ENCODE measurements around the gene DBT.

DBT gene

DNA sequence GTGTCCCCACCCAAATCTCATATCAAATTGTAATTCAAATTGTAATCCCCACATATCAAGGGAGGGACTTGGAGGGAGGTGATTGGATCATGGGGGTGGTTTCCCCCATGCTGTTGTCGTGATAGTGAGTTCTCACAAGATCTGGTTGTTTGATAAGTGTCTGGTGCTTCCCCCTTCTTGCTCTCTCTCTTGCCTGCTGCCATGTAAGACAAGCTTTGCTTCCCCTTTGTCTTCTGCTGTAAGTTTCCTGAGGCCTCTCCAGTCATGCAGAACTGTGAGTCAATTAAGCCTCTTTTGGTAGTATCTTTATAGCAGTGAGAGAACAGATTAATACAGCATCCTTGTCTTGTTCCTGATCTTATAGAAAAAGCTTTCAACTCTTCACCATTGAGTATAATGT is 65.1 kb downstream of the DBT start:
- DNase-seq, result peak; percentile 0

DNA sequence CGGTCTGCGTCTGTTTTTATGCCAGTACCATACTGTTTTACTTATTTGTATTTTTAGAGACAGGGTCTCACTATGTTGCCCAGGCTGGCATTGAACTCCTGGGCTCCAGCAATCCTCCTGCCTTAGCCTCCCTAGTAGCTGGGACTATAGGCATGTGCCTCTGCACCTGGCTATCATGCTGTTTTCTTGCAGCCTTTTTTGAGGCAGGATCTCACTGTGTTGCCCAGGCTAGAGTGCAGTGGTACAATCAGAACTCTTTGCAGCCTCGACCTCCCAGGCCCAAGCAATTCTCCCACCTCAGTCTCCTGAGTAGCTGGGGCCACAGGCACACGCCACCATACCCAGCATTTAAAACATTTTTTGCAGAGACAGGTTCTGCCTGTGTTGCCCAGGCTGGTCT is 66.3 kb downstream of the DBT start:
- DNase-seq, result no peak

DNA sequence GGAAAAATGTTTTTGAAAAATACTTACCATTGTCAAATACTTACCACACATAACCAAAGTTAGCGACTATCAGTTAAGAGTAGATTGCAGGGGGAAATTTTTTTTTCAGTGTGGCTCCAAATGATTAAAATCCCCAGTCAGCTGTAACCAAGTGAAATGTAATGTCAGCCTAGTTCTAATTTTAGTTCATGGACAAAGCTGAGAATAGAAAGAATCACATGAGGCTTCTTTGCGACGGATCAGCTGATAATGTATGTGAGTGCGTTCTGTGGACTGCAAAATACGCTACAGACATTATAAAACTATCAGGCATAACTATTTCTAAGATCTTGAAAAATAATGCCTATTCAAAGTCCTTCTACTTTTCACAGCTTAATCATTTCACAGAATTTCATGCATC is 71.5 kb downstream of the DBT start, which contains the start of gene LRRC39:
Gene LRRC39 (minus strand): TSS at position 166 of the 400 bp plus-strand sequence. CDS start 9,740 bp downstream, outside the sequence.
- DNase-seq, result no peak

DNA sequence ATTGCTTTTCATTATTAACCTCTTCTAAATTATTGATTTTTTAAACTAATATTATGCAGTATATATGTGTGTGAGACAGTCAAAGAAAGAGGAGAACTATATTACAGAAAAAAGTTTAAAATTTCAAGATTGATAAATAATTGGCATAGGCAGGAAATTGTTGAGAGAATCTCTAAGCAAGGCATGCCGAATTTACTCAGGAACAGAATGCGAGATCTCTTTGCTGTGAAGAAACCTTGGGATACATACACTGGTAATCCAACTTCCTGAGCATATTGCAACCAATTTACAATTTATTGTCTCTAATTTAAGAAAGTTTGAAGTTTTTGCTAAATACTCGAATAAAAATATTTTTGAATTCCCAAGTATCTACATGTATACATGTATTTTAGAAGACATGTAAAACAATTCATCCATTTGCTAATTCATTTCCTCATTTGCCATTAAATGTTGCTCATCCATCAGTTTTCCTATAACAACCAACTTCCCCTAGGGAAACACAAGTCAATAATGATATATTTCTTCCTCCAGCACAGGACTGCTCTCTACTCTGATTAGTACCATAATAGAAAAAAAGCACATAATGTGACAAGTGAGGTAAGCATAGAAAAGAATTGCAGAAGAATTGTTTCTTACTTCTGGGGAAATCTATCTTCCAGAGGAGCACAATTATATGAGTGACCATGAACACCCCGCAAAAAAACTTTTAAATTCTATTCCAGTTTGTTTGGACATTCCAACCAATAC is 72.2 kb downstream of the DBT start:
- DNase-seq, result no peak

DNA sequence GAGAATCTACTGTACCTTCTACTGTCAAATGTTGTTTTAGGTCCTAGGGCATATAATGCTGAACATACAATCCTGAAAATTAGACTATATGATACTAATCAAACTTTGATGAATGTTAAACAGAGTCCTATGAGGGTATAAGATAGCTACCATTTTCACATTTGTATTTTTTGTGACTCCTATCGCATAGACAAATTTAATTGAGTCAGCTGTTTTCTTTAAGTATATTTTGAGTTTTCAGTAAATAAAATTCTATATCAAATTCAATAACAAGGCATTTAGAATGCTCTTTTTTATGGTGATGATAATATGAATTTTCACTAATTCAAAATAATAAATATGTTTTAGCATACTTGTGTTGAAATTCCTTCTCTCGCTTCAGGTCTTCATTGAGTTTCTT is 81.6 kb downstream of the DBT start:
- DNase-seq, result no peak

DNA sequence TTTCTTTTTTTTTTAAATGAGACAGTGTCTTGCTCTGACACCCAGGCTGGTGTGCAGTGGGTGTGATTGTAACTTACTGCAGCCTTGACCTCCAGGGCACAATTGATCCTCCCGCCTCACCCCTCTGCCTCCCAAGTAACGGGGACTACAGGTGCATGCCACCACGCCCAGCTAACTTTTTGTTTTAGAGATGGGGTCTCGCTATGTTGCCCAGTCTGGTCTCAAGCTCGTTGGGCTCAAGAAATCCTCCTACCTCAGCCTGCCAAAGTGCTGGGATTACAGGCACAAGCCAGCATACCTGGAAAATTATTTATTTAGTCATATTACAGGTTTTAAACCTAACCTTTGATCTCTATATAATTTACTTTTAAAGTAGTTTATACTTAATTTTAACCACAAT is 84.9 kb downstream of the DBT start:
- no peak for DNase-seq

DNA sequence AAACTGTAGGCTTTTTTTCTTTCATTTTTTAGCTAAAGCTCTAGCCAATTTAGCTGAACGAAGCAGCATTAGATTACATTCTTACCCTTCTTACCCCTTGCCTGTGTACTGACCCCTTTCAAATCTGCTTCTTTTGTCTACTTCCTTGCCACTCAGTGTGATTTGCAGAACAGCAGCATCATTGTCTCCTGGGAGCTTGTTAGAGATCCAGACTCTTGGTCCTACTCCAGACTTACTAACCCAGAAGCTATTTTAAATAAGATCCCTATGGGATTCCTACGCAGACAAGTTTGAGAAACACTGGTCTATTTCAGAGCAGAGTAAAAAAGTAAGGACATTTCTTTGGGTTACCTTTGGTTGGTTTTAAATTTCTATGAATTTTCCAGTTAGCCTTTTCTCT is 85.4 kb downstream of the DBT start:
- DNase-seq, result no peak

DNA sequence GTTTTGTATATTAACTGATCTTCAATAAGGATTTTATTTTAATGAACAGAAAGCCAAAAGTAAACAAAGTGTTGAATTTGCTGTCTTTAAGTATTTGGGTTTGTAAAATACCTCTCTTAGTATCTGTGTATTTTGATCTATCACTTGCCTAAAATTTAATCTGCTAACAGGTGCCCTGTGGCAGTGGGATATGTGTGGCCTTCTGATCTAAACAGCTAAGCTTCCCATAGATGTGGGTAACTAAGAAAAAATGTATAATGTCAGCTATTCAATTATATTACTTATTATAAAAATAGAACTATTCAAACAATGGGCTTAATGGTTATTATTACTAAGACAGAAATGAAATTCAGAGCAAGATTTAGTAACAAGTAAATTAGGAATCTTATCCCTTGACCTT is 86.8 kb downstream of the DBT start:
- DNase-seq, result no peak

DNA sequence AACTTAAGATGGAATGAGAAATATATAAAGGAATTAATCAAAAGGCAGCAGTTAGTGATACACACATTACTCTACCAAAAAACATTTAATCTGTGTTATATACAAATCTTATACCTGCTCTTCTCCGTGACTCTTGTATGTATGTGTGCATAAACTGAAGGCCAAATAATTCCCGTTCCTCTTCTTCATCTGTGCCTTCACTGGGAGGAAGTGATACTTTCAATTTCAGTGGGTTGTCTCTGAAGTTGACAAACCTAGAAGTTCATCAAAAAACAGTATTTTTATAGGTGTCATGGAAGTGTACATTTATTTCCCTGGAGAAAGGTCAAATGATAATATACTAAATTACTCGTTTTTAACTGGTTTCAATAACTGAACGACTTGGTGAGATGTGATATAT is 97.4 kb downstream of the DBT start:
- no peak for DNase-seq

DNA sequence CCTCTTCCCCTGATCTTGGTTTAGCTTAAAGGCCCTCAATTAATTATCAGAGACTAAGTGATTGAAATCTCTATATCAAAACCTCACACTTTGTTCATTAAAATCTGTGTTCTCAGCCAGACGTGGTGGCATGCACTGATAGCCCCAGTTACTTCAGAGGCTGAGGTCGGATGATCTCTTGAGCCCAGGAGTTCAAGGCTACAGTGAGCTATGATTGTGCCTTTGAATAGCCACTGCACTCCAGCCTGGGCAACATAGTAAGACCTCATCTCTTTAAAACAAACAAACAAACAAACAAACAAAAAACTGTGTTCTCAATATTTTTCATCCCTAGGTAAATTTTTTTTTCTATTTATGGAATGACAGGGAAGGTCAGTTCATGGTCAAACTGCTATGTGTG is 98.0 kb downstream of the DBT start:
- DNase-seq, result no peak

DNA sequence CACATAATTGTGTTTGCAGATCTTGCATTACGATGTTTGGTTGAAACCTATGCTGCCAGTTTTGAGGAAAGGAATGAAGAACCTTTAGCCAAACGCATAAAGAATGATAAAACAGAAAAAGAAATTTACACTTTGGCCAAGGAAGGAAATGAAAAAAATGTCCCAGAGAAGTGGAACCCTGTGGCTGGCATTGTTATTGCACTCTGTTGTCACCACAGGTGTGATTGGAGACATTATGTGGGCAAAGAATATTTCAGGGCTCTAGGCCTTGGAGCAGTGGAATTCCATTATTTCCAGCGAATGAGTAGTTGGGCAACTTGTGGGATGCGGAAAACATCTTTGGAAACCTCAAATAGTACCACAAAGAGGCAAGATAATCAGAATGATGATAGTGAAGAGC is 101.8 kb downstream of the DBT start:
- DNase-seq, result no peak

DNA sequence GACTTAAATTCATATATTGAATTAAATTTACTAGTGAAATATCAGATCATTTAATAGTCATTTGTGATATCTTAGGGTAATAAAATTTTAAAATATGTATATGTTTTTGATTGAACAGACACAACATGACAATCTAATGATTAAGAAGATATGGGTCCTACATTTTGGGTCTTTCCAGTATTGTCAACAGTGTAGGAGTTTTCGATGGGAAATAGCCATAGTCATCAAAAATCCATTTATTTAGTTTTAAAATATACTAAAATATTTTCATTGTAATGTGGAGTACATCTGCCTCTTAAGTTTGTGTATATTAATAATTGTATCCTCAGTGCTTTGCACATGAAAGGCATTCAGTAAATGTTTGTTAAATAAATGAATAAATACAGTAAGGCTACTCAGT is 102.7 kb downstream of the DBT start:
- DNase-seq, result no peak

DNA sequence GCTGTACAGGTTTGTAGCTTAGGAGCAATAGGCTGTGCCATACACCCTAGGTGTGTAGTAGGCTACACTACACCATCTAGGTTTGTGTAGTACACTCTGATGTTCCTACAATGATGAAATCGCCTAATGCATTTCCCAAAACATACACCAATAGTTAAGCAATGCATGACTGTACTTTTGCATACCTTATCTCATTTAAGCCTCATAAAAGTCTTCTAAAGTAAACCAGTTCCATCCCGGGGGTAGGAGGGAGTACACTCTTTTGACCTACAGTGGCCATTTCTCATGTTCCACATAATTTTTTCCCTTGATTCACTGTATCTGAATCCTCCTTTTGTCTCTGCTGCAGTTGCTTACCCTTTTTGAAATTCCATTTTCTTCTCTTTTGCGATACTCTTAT is 104.5 kb downstream of the DBT start:
- DNase-seq, result no peak

DNA sequence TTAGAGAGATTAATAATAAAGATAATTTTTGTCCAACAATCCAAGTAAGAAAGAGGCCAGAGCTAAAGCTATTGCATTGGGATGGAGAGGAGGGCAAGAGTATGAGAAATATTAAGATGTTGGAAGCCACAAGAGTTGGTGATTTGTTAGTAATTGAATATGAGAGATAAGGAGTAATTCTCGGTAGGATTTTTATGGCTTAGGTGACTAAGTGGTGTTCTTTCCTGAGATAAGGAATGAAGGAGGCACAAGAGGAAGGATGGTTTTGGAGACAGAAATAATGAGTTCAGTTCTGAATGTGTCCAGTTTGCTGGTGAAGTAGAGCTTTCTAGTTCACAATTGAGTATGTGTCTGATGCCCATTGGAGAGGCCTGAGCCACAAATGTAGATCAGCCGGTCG is 107.3 kb downstream of the DBT start:
- no peak for DNase-seq

DNA sequence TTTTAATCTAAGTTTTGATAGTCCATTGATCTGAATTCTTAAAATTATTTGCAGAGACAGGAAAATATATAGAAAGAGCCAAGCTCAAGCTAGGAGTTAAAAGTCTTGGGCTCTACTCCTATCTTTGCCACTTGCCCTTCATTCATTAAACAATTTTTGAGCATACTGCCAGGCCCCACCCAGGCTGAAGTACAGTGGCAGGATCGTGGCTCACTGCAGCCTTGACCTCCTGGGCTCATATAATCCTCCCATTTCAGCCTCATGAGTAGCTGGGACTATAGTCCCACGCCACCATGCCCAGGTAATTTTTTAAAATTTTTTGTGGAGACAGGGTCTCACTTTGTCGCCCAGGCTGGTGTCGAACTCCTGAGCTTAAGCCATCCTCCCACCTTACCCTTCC is 108.4 kb downstream of the DBT start:
- no peak for DNase-seq

DNA sequence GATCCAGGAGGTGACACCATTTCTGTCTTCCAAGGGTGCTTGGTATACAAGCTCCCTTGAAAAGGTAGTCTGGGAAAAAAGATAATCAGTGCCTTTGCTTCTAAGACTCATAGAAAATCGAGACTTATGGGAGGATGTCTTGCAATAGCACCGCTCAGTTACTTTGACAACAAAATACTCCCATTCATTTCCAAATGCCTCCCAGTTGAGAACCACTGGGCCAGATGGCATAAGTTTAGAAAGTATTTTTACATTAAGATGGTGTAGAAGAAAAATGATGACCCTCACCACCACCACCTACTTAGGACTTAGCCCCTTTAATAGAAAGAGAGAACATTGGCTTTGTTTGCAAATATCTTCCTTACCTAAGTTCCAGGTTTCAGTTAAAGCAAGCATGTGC is 112.0 kb downstream of the DBT start:
- no peak for DNase-seq

Measured in activated CD4-positive, alpha-beta T cell treated with anti-CD3 and anti-CD28 coated beads, Interleukin-2, amount 50 U/mL, for 16 hours (primary cell).